ENCODE results near the gene HPRT1.

HPRT1 gene

DNA sequence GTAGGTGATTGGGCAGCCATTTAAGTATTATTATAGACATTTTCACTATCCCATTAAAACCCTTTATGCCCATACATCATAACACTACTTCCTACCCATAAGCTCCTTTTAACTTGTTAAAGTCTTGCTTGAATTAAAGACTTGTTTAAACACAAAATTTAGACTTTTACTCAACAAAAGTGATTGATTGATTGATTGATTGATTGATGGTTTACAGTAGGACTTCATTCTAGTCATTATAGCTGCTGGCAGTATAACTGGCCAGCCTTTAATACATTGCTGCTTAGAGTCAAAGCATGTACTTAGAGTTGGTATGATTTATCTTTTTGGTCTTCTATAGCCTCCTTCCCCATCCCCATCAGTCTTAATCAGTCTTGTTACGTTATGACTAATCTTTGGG lies 16.3 kb downstream of the HPRT1 start:
- no peak overlapping the region for H3K4ac ChIP-seq (ENCODE audit: low read depth, low read length)
- H3K27ac ChIP-seq (ENCODE audit: low read depth, low read length) = no peak overlapping the region
- no CpG with 5 or more reads among the region's 1 CpG for WGBS (ENCODE audit: extremely low coverage, insufficient coverage, low lambda C conversion rate)
- H2BK15ac ChIP-seq (replicated peaks; ENCODE audit: low read depth) = no peak overlapping the region
- no peak overlapping the region for H4K5ac ChIP-seq (ENCODE audit: low read length)
- H3K36me3 ChIP-seq (ENCODE audit: control insufficient read depth, insufficient read depth, low read length) = no peaks in the 10 kb centered on the region
- no peak overlapping the region for H3K23ac ChIP-seq (ENCODE audit: low read length)
- no peak overlapping the region for H3K18ac ChIP-seq (ENCODE audit: low read length)
- no peaks in the 10 kb centered on the region for H3K79me1 ChIP-seq (ENCODE audit: low read length)
- no peak overlapping the region for H2AK5ac ChIP-seq (ENCODE audit: low read length)
- H3K4me2 ChIP-seq (ENCODE audit: low read length) = no peak overlapping the region
- H2BK5ac ChIP-seq (ENCODE audit: low read length) = no peak overlapping the region
- no peak overlapping the region for H4K8ac ChIP-seq (ENCODE audit: low read depth, low read length)
- no peak overlapping the region for H2BK120ac ChIP-seq (ENCODE audit: low read depth, low read length)
- no peak overlapping the region for H3K4me3 ChIP-seq (ENCODE audit: low read length)
- H3K79me2 ChIP-seq (ENCODE audit: control insufficient read depth, insufficient read depth, low read length) = no peaks in the 10 kb centered on the region
- no peaks in the 10 kb centered on the region for H3K4me1 ChIP-seq (ENCODE audit: control insufficient read depth, low read depth, low read length)
- no peaks in the 10 kb centered on the region for H3K27me3 ChIP-seq (ENCODE audit: insufficient read depth, low read length, poor library complexity)
- H3K9ac ChIP-seq (ENCODE audit: low read length) = no peak overlapping the region
- H3K56ac ChIP-seq (ENCODE audit: low read length) = no peak overlapping the region
- no peak for DNase-seq

DNA sequence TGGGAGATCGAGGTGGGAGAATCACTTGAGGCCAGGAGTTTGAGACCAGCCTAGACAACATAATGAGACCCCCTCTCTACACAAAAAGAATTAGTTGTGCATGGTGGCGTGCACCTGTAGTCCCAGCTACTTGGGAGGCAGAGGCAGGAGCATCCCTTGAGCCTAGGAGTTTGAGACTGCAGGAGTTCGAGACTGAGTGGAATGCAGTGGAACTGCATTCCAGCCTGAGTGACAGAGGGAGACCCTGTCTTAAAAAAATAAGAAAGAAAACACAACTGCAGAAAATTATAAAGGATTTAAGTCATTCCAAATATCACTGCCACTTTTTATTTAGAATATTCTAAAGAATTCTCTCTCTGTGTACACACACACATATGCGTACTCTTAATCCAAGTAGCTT lies 18.4 kb downstream of the HPRT1 start:
- peak; percentile 28 for DNase-seq
- Histone ChIP-seq H3K36me3 (ENCODE audit: control insufficient read depth, insufficient read depth, low read length) (no peaks in the 10 kb centered on the region), H3K27ac (ENCODE audit: low read depth, low read length) (no peak overlapping the region), H3K79me2 (ENCODE audit: control insufficient read depth, insufficient read depth, low read length) (no peaks in the 10 kb centered on the region), H4K8ac (ENCODE audit: low read depth, low read length) (no peak overlapping the region), H4K5ac (ENCODE audit: low read length) (no peak overlapping the region), H3K9ac (ENCODE audit: low read length) (no peak overlapping the region), H3K23ac (ENCODE audit: low read length) (no peak overlapping the region), H3K56ac (ENCODE audit: low read length) (no peak overlapping the region), H3K4me1 (ENCODE audit: control insufficient read depth, low read depth, low read length) (no peaks in the 10 kb centered on the region), H2BK5ac (ENCODE audit: low read length) (no peak overlapping the region), H3K79me1 (ENCODE audit: low read length) (no peaks in the 10 kb centered on the region), H3K27me3 (ENCODE audit: insufficient read depth, low read length, poor library complexity) (no peaks in the 10 kb centered on the region), H3K4me3 (ENCODE audit: low read length) (no peak overlapping the region), H3K4me2 (ENCODE audit: low read length) (no peak overlapping the region), H2AK5ac (ENCODE audit: low read length) (no peak overlapping the region), H3K18ac (ENCODE audit: low read length) (no peak overlapping the region), H2BK15ac (replicated peaks; ENCODE audit: low read depth) (no peak overlapping the region), H3K4ac (ENCODE audit: low read depth, low read length) (no peak overlapping the region), H2BK120ac (ENCODE audit: low read depth, low read length) (no peak overlapping the region)
- no CpG with 5 or more reads among the region's 4 CpGs for WGBS (ENCODE audit: extremely low coverage, insufficient coverage, low lambda C conversion rate)

DNA sequence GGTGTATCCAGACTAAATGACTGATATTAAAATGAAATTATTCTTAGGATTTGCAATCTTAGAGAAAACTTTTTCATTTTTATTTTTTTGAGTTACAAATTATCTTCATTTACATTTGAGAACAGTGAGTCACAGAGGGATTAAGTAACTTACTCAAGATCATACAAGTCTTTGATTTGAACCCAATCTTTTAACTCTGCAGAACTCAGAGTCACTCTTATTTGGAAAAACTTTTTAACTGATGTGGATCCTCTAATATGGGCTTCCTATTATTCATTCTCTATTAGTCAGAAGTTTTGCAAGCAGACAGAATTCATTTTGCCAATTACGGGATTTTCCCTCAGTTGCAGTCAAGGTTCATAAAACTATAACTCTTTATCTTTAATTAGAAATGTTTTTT lies 20.1 kb downstream of the HPRT1 start:
- Histone ChIP-seq H3K79me2 (ENCODE audit: control insufficient read depth, insufficient read depth, low read length) (no peaks in the 10 kb centered on the region), H3K79me1 (ENCODE audit: low read length) (no peaks in the 10 kb centered on the region), H3K23ac (ENCODE audit: low read length) (no peak overlapping the region), H2BK120ac (ENCODE audit: low read depth, low read length) (no peak overlapping the region), H3K18ac (ENCODE audit: low read length) (no peak overlapping the region), H3K9ac (ENCODE audit: low read length) (no peak overlapping the region), H2AK5ac (ENCODE audit: low read length) (no peak overlapping the region), H4K8ac (ENCODE audit: low read depth, low read length) (no peak overlapping the region), H3K4me1 (ENCODE audit: control insufficient read depth, low read depth, low read length) (no peaks in the 10 kb centered on the region), H3K56ac (ENCODE audit: low read length) (no peak overlapping the region), H3K4ac (ENCODE audit: low read depth, low read length) (no peak overlapping the region), H2BK5ac (ENCODE audit: low read length) (no peak overlapping the region), H3K4me3 (ENCODE audit: low read length) (no peak overlapping the region), H3K4me2 (ENCODE audit: low read length) (no peak overlapping the region), H3K36me3 (ENCODE audit: control insufficient read depth, insufficient read depth, low read length) (no peaks in the 10 kb centered on the region), H2BK15ac (replicated peaks; ENCODE audit: low read depth) (no peak overlapping the region), H4K5ac (ENCODE audit: low read length) (no peak overlapping the region), H3K27me3 (ENCODE audit: insufficient read depth, low read length, poor library complexity) (no peaks in the 10 kb centered on the region), H3K27ac (ENCODE audit: low read depth, low read length) (no peak overlapping the region)
- WGBS (ENCODE audit: extremely low coverage, insufficient coverage, low lambda C conversion rate) = no CpG with 5 or more reads among the region's 1 CpG
- no peak for DNase-seq

DNA sequence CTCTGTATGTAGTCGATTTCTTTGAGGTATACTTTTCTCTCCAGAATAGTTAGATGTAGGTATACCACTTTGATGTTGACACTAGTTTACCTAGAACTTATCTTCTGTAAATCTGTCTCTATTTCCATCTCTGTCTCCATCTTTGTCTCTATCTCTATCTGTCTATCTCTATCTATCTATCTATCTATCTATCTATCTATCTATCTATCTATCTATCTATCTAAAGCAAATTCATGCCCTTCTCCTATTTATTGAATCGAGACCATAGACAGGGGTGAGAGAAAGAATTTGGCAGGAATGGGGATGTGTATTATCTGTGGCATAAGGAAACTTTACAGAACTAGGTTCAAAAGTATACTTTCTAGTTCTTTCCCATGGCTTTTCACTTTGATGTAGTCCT lies 21.4 kb downstream of the HPRT1 start:
- Histone ChIP-seq H3K9ac (ENCODE audit: low read length) (no peak overlapping the region), H3K56ac (ENCODE audit: low read length) (no peak overlapping the region), H3K23ac (ENCODE audit: low read length) (no peak overlapping the region), H3K18ac (ENCODE audit: low read length) (no peak overlapping the region), H3K4me1 (ENCODE audit: control insufficient read depth, low read depth, low read length) (no peaks in the 10 kb centered on the region), H2BK15ac (replicated peaks; ENCODE audit: low read depth) (no peak overlapping the region), H3K79me1 (ENCODE audit: low read length) (no peaks in the 10 kb centered on the region), H3K4ac (ENCODE audit: low read depth, low read length) (no peak overlapping the region), H3K4me3 (ENCODE audit: low read length) (no peak overlapping the region), H3K36me3 (ENCODE audit: control insufficient read depth, insufficient read depth, low read length) (no peaks in the 10 kb centered on the region), H2AK5ac (ENCODE audit: low read length) (no peak overlapping the region), H2BK5ac (ENCODE audit: low read length) (no peak overlapping the region), H2BK120ac (ENCODE audit: low read depth, low read length) (no peak overlapping the region), H3K79me2 (ENCODE audit: control insufficient read depth, insufficient read depth, low read length) (no peaks in the 10 kb centered on the region), H3K27me3 (ENCODE audit: insufficient read depth, low read length, poor library complexity) (no peaks in the 10 kb centered on the region), H4K8ac (ENCODE audit: low read depth, low read length) (no peak overlapping the region), H3K4me2 (ENCODE audit: low read length) (no peak overlapping the region), H3K27ac (ENCODE audit: low read depth, low read length) (no peak overlapping the region), H4K5ac (ENCODE audit: low read length) (no peak overlapping the region)
- no CpG with 5 or more reads among the region's 2 CpGs for WGBS (ENCODE audit: extremely low coverage, insufficient coverage, low lambda C conversion rate)
- DNase-seq = no peak

DNA sequence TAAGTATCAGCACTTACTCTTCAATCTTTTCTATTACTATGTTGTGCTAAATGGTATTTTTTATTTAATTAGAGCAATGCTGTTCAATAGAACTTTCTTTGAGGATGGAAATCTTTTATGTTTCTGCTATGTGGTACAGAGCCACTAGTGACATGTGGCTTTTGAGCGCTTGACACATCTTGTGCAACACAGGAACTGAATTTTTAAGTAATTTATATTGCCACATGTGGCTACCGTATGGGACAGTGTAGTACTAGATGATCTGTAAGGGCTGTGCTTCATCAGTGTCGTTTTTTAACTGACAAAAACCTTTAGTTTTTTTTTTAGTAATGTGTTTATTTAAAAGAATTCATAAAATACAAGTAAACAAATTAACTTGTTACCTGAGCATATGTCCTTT lies 22.4 kb downstream of the HPRT1 start:
- no peak overlapping the region for H2BK120ac ChIP-seq (ENCODE audit: low read depth, low read length)
- DNase-seq = no peak
- no peak overlapping the region for H3K18ac ChIP-seq (ENCODE audit: low read length)
- H4K5ac ChIP-seq (ENCODE audit: low read length) = no peak overlapping the region
- no peak overlapping the region for H3K9ac ChIP-seq (ENCODE audit: low read length)
- H2AK5ac ChIP-seq (ENCODE audit: low read length) = no peak overlapping the region
- H3K23ac ChIP-seq (ENCODE audit: low read length) = no peak overlapping the region
- H3K27ac ChIP-seq (ENCODE audit: low read depth, low read length) = no peak overlapping the region
- no peaks in the 10 kb centered on the region for H3K36me3 ChIP-seq (ENCODE audit: control insufficient read depth, insufficient read depth, low read length)
- H3K4ac ChIP-seq (ENCODE audit: low read depth, low read length) = no peak overlapping the region
- no peak overlapping the region for H2BK15ac ChIP-seq (replicated peaks; ENCODE audit: low read depth)
- H3K4me2 ChIP-seq (ENCODE audit: low read length) = no peak overlapping the region
- no peak overlapping the region for H3K4me3 ChIP-seq (ENCODE audit: low read length)
- H3K79me2 ChIP-seq (ENCODE audit: control insufficient read depth, insufficient read depth, low read length) = no peaks in the 10 kb centered on the region
- H2BK5ac ChIP-seq (ENCODE audit: low read length) = no peak overlapping the region
- H3K4me1 ChIP-seq (ENCODE audit: control insufficient read depth, low read depth, low read length) = no peaks in the 10 kb centered on the region
- no peaks in the 10 kb centered on the region for H3K27me3 ChIP-seq (ENCODE audit: insufficient read depth, low read length, poor library complexity)
- no CpG with 5 or more reads among the region's 3 CpGs for WGBS (ENCODE audit: extremely low coverage, insufficient coverage, low lambda C conversion rate)
- H3K56ac ChIP-seq (ENCODE audit: low read length) = no peak overlapping the region
- no peak overlapping the region for H4K8ac ChIP-seq (ENCODE audit: low read depth, low read length)
- H3K79me1 ChIP-seq (ENCODE audit: low read length) = no peaks in the 10 kb centered on the region

DNA sequence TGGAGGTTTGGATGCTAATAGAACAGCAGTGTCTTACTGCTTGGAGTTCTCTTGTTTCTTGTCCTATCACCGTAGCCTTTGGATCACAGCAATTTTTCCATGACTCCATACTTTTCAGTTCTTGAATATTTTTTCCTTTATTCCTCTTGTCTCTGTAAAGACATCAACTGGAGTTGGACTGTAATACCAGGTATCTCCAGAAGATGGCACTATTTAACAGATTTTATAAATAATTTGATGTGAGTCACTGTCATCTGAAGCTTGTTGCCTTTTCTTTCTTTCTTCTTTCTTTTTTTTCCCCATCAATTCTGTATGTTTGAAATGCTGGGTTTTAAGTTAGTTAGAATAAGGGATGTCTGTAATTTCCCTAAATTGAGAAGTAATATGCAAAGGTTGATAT lies 24.1 kb downstream of the HPRT1 start:
- peak; percentile 39 for DNase-seq
- H3K4me2 ChIP-seq (ENCODE audit: low read length) = no peak overlapping the region
- H3K56ac ChIP-seq (ENCODE audit: low read length) = no peak overlapping the region
- no peak overlapping the region for H2BK120ac ChIP-seq (ENCODE audit: low read depth, low read length)
- no peak overlapping the region for H2AK5ac ChIP-seq (ENCODE audit: low read length)
- no peak overlapping the region for H3K9ac ChIP-seq (ENCODE audit: low read length)
- H3K18ac ChIP-seq (ENCODE audit: low read length) = no peak overlapping the region
- H3K27ac ChIP-seq (ENCODE audit: low read depth, low read length) = no peak overlapping the region
- no peak overlapping the region for H2BK15ac ChIP-seq (replicated peaks; ENCODE audit: low read depth)
- H3K23ac ChIP-seq (ENCODE audit: low read length) = no peak overlapping the region
- H3K79me1 ChIP-seq (ENCODE audit: low read length) = no peaks in the 10 kb centered on the region
- no peak overlapping the region for H4K8ac ChIP-seq (ENCODE audit: low read depth, low read length)
- H3K27me3 ChIP-seq (ENCODE audit: insufficient read depth, low read length, poor library complexity) = no peaks in the 10 kb centered on the region
- no peaks in the 10 kb centered on the region for H3K79me2 ChIP-seq (ENCODE audit: control insufficient read depth, insufficient read depth, low read length)
- no peaks in the 10 kb centered on the region for H3K4me1 ChIP-seq (ENCODE audit: control insufficient read depth, low read depth, low read length)
- H3K36me3 ChIP-seq (ENCODE audit: control insufficient read depth, insufficient read depth, low read length) = no peaks in the 10 kb centered on the region
- H4K5ac ChIP-seq (ENCODE audit: low read length) = no peak overlapping the region
- no peak overlapping the region for H2BK5ac ChIP-seq (ENCODE audit: low read length)
- H3K4ac ChIP-seq (ENCODE audit: low read depth, low read length) = no peak overlapping the region
- H3K4me3 ChIP-seq (ENCODE audit: low read length) = no peak overlapping the region
- no CpG with 5 or more reads among the region's 1 CpG for WGBS (ENCODE audit: extremely low coverage, insufficient coverage, low lambda C conversion rate)
